Activated B cell treated with CpG ODN at 0.5 μM for 24 hours (primary cell): ENCODE measurements around the gene UCP1. TPM values are rescaled to one million over a fixed set of nuclear protein-coding genes. Genes with fewer than 3 reads are reported as not detected.

Experiments used
- ATAC-seq: fragments of 200-7000 bp; cut with Tn5 transposase; one replicate; pipeline ENCODE4 v1.10.0; 2021; ENCODE audit warnings: low read depth, mild to moderate bottlenecking, moderate library complexity
- CTCF ChIA-PET: fragments of 350-600 bp; sonication (Branson Sonifier 250); formaldehyde crosslinking; loops from one replicate; lab custom pipeline; 2021; ENCODE audit warnings: antibody characterized with exemption; lab: Charles Lee
- POLR2A ChIA-PET: fragments of 350-600 bp; sonication (Branson Sonifier 250); formaldehyde crosslinking; loops from one replicate; lab custom pipeline; 2021; ENCODE audit warnings: antibody characterized with exemption; lab: Charles Lee
- DNase-seq: peaks from one replicate; pipeline ENCODE4 v3.0.0; 2022
- H3K27ac Mint-ChIP-seq: one replicate; pipeline ENCODE4 v1.8.0; 2020; ENCODE audit warnings: mixed read lengths
- H3K27me3 Mint-ChIP-seq: one replicate; pipeline ENCODE4 v1.8.0; 2021; ENCODE audit warnings: mixed read lengths
- H3K36me3 Mint-ChIP-seq: one replicate; pipeline ENCODE4 v1.8.0; 2021; ENCODE audit warnings: low read depth, mixed read lengths
- H3K4me1 Mint-ChIP-seq: one replicate; pipeline ENCODE4 v1.8.0; 2021; ENCODE audit warnings: mixed read lengths
- H3K4me3 Mint-ChIP-seq: one replicate; pipeline ENCODE4 v1.8.0; 2020; ENCODE audit warnings: mild to moderate bottlenecking, mixed read lengths
- H3K9me3 Mint-ChIP-seq: one replicate; pipeline ENCODE4 v1.8.0; 2020; ENCODE audit warnings: mixed read lengths
- CTCF ChIP-seq: fragments of 200-600 bp; IDR thresholded peaks from one replicate; pipeline ENCODE4 v1.8.0; 2022; ENCODE audit warnings: antibody characterized with exemption, mild to moderate bottlenecking
- intact Hi-C: fragments of 100-400 bp; cut with micrococcal nuclease; formaldehyde crosslinking; loops from one replicate; pipeline ENCODE4 v1.15.1; 2024
- total RNA-seq: library from RNA; stranded (reverse); gene quantifications from 2 replicates; pipeline ENCODE4 v1.2.3, GENCODE V29; 2022

UCP1 gene
- total RNA-seq, 1 donor from 2014 or later: not detected

DNA sequence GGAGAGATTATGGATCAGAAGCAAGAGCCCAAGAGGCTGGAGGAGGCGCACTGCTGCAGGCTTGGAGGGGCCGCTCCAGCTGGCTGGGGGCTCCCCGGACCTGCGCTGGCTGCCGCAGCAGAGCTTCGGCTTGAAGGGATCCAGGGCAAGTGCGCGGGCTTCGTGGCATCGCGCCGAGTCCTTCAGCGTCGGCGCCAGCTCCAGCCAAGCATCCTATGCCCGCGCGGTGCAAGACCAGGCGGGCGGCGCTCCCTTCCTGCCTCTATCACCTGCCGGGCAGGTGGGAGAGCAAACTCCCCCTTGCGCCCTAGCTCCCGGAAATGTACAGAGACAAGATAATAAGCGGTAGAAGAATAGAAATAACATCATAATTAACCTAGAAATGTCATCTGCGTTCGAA, 10.5 kb upstream of the UCP1 start:
- H3K9me3 Mint-ChIP-seq: no peaks in the 10 kb centered on the region
- peaks cover 43% of the 10 kb centered on the region for H3K27me3 Mint-ChIP-seq
- no peak for ATAC-seq

DNA sequence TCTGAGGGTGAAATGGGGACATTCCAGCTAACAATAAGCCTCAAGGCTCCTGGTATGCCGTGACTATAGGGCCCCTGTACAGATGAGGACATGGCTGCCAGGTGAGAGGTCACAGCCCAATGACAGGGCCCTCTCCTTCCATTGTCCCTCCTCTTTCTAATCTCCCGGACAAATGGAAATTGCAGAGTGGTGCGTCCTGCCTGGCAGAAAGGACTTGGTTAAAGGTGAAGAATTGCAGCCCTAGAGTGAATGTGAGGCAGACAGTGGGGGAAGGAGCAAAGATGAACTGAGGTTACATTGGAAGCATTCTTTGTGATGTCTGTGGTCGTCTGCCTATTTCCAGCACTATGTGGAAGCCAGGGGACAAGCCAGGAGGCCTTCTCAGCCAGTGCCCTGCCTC, 6.7 kb upstream of the UCP1 start:
- Mint-ChIP-seq H3K36me3 (no peaks in the 10 kb centered on the region), H3K27me3 (peaks cover 63% of the 10 kb centered on the region), H3K4me1 (no peaks in the 10 kb centered on the region), H3K27ac (no peak overlapping the region), H3K4me3 (no peak overlapping the region), H3K9me3 (peaks cover 8% of the 10 kb centered on the region)
- no peak for TF ChIP-seq CTCF
- ATAC-seq: no peak
- CTCF ChIA-PET: no interaction called here
- intact Hi-C loops: no loop called here
- DNase-seq: no peak
- POLR2A ChIA-PET: no interaction called here

More for the DNA sequence above, 10.5 kb upstream of the UCP1 start:
- intact Hi-C loops: no loop called here
- Mint-ChIP-seq H3K4me3 (no peak overlapping the region), H3K4me1 (no peaks in the 10 kb centered on the region), H3K27ac (no peak overlapping the region), H3K36me3 (no peaks in the 10 kb centered on the region)
- DNase-seq: no peak
- ChIA-PET CTCF (interaction anchor here (1.2 kb wide), 1 partner anchor 92 kb away, joined by 3 read pairs; no protein-coding TSS in a partner anchor), POLR2A (no interaction called here)
- no peak for TF ChIP-seq CTCF

- CTCF ChIA-PET: no interaction called here
- H3K4me1 Mint-ChIP-seq: peaks cover 23% of the 10 kb centered on the region
- H3K36me3 Mint-ChIP-seq: no peaks in the 10 kb centered on the region
- H3K27ac Mint-ChIP-seq: no peak overlapping the region
- peaks cover 8% of the 10 kb centered on the region for H3K9me3 Mint-ChIP-seq
- no peak for TF ChIP-seq CTCF
- DNase-seq: no peak
- POLR2A ChIA-PET: no interaction called here
- no peak for ATAC-seq
- peaks cover 52% of the 10 kb centered on the region for H3K27me3 Mint-ChIP-seq
- intact Hi-C loops: no loop called here
- no peak overlapping the region for H3K4me3 Mint-ChIP-seq
Observed at GRCh38 chr4:140571620-140572019, 2.9 kb upstream of the UCP1 start.

- no peaks in the 10 kb centered on the region for H3K36me3 Mint-ChIP-seq
- ATAC-seq (no peak), DNase-seq (no peak)
- POLR2A ChIA-PET: interaction anchor here (1.0 to 3.7 kb wide), 2 partner anchors 12 to 196 kb away, joined by 3 to 10 read pairs; partner anchors contain the start of gene SCOC
- peaks cover 8% of the 10 kb centered on the region for H3K9me3 Mint-ChIP-seq
- H3K4me3 Mint-ChIP-seq: peak overlapping the region; percentile 81
- H3K27me3 Mint-ChIP-seq: peaks cover 39% of the 10 kb centered on the region
- peaks cover 23% of the 10 kb centered on the region for H3K4me1 Mint-ChIP-seq
- no peak for TF ChIP-seq CTCF
- intact Hi-C loops: no loop called here
- no peak overlapping the region for H3K27ac Mint-ChIP-seq
- CTCF ChIA-PET: no interaction called here
Observed at GRCh38 chr4:140569307-140569638, 512 bp upstream of the UCP1 start.

GRCh38 chr4:140559696-140560095, 9.1 kb downstream of the UCP1 start:
- H3K27ac Mint-ChIP-seq: no peak overlapping the region
- H3K9me3 Mint-ChIP-seq: no peaks in the 10 kb centered on the region
- H3K27me3 Mint-ChIP-seq: peaks cover 33% of the 10 kb centered on the region
- CTCF ChIA-PET: no interaction called here
- no peak for TF ChIP-seq CTCF
- POLR2A ChIA-PET: no interaction called here
- no peak overlapping the region for H3K4me3 Mint-ChIP-seq
- peaks cover 18% of the 10 kb centered on the region for H3K4me1 Mint-ChIP-seq
- ATAC-seq (no peak), DNase-seq (no peak)
- intact Hi-C loops: loop anchor here (5.0 kb wide), 1 partner anchor 407 kb away; the partner anchor contains the start of gene MAML3
- no peaks in the 10 kb centered on the region for H3K36me3 Mint-ChIP-seq
